Measurements from ENCODE around the gene UBA1.
A peak's percentile ranks its signal among the peaks of the same experiment; 100 is the strongest.

Gene UBA1

DNA sequence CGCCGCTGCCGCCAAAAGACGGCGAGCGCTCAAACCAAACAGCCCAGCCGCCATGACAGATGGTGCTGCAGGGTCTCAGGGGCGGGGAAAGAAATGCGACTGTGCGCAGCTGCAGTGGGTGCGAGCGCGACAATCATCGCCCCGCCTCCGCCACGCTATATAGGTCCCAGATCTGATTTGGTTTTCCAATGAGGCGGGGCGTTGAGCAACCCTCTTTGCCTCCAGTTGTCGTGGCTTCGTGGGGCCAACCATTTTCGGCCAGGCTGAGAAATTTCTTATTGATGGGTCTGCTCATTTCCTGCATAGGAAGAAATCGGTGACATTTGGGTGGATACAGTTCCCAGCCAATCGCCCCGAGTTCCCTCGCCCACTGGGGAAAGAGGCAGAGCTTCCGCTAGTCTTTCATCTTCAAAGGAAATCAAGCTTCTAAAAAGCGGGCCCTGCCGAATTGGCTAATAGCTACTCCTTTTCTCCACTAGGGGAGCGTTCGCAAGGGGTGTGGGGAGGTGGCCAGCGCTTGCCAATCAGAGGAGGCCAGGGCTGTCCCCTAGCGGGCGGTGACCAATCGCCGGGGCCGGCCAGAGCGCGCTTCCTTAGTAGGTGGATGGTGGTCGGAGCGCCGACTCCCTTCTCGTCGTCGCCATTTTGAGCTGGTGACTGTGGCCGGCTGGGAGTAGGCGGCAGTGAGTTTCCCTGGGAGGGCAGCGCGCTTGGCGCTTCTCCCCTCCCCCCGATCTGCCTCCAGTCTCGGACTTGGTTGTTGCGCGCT, 48.8 kb upstream of the UBA1 start, which contains the start of the genes NDUFB11 and RBM10:
NDUFB11 (minus strand) TSS at position 77 of the 769 bp plus-strand sequence; CDS start at position 54, 23 bp downstream.
RBM10 (plus strand) TSS at position 596 of the 769 bp plus-strand sequence. CDS start 2,261 bp downstream, outside the sequence.
- Histone ChIP-seq H3K4me3 (ENCODE audit: low read depth, low read length, poor library complexity, severe bottlenecking) (peak within 1 kb of the TSS; percentile 92), H3K36me3 (ENCODE audit: insufficient read depth, low read length) (peaks cover 51% of the 10 kb centered on the region), H3K4me1 (ENCODE audit: insufficient read depth, low read length, severe bottlenecking) (peaks cover 20% of the 10 kb centered on the region), H3K79me2 (ENCODE audit: insufficient read depth, low read length) (peaks cover 53% of the 10 kb centered on the region), H3F3A (ENCODE audit: insufficient read depth, low read length) (no peaks in the 10 kb centered on the region), H4K20me1 (ENCODE audit: insufficient read depth, low read length) (no peaks in the 10 kb centered on the region), H3K9me2 (ENCODE audit: low read depth, low read length) (no peaks in the 10 kb centered on the region), H2AFZ (ENCODE audit: low read length) (no peak within 1 kb of the TSS), H3K9me3 (ENCODE audit: low read length) (no peaks in the 10 kb centered on the region), H3K27ac (ENCODE audit: low read depth, low read length, poor library complexity, severe bottlenecking) (peak within 1 kb of the TSS; percentile 93), H3K27me3 (ENCODE audit: insufficient read depth, low read length) (no peaks in the 10 kb centered on the region), H3K9ac (ENCODE audit: low read length) (peak within 1 kb of the TSS; percentile 93), H3K4me2 (ENCODE audit: low read length) (peak within 1 kb of the TSS; percentile 97)
- no peak for TF ChIP-seq EZH2 (IDR thresholded peaks at IDR 0.05; ENCODE audit: borderline replicate concordance, low read length)
- TF ChIP-seq, protein P1, sequence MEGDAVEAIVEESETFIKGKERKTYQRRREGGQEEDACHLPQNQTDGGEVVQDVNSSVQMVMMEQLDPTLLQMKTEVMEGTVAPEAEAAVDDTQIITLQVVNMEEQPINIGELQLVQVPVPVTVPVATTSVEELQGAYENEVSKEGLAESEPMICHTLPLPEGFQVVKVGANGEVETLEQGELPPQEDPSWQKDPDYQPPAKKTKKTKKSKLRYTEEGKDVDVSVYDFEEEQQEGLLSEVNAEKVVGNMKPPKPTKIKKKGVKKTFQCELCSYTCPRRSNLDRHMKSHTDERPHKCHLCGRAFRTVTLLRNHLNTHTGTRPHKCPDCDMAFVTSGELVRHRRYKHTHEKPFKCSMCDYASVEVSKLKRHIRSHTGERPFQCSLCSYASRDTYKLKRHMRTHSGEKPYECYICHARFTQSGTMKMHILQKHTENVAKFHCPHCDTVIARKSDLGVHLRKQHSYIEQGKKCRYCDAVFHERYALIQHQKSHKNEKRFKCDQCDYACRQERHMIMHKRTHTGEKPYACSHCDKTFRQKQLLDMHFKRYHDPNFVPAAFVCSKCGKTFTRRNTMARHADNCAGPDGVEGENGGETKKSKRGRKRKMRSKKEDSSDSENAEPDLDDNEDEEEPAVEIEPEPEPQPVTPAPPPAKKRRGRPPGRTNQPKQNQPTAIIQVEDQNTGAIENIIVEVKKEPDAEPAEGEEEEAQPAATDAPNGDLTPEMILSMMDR (IDR thresholded peaks at IDR 0.05; ENCODE audit: low read length) = peak; percentile 49

DNA sequence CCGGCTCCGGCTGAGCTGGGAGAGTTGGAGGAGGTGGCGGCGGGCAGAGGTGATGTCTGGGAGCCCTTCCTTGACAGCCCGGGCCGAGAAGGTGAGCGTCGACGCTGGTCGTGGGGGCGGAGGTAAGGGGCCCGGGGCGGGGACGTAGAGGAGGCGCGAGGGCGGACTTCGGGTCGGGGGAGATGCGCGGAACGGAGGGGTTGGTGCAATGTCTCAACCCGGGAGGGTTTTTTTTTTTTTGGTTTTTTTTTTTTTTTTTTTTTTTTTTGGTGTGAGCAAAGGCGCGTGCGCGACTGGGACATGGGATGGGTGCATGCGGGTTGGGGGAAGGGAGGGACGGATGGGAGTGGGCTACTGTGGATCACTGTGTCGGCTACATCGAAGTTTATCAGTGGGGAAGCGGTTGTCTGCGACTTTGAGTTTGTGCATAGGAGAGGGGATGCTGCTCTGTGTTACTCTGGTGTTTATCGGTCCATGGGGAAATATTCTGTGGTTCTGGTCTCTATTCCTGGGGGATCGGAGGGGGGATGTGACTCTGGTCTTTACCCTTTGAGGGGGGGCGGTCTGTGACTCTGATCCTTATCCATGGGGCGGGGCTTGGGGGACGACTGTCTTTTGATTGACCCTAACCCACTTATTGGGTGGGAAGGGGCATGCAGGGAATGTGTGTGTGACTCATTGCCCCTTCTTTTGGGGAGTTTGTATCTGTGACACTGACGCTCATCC, 48.1 kb upstream of the UBA1 start:
- Histone ChIP-seq H2AFZ (ENCODE audit: low read length) (no peak overlapping the region), H3K79me2 (ENCODE audit: insufficient read depth, low read length) (peaks cover 56% of the 10 kb centered on the region), H3K36me3 (ENCODE audit: insufficient read depth, low read length) (peaks cover 47% of the 10 kb centered on the region), H3K27me3 (ENCODE audit: insufficient read depth, low read length) (no peaks in the 10 kb centered on the region), H3K9me3 (ENCODE audit: low read length) (no peaks in the 10 kb centered on the region), H3K4me2 (ENCODE audit: low read length) (peak overlapping the region; percentile 94), H3K9ac (ENCODE audit: low read length) (peak overlapping the region; percentile 93), H3K9me2 (ENCODE audit: low read depth, low read length) (no peaks in the 10 kb centered on the region), H3F3A (ENCODE audit: insufficient read depth, low read length) (no peaks in the 10 kb centered on the region), H4K20me1 (ENCODE audit: insufficient read depth, low read length) (no peaks in the 10 kb centered on the region), H3K27ac (ENCODE audit: low read depth, low read length, poor library complexity, severe bottlenecking) (peak overlapping the region; percentile 93), H3K4me1 (ENCODE audit: insufficient read depth, low read length, severe bottlenecking) (peaks cover 20% of the 10 kb centered on the region), H3K4me3 (ENCODE audit: low read depth, low read length, poor library complexity, severe bottlenecking) (peak overlapping the region; percentile 92)
- TF ChIP-seq, protein P1 (IDR thresholded peaks at IDR 0.05; ENCODE audit: low read length) = no peak
- TF ChIP-seq EZH2 (IDR thresholded peaks at IDR 0.05; ENCODE audit: borderline replicate concordance, low read length) = no peak

DNA sequence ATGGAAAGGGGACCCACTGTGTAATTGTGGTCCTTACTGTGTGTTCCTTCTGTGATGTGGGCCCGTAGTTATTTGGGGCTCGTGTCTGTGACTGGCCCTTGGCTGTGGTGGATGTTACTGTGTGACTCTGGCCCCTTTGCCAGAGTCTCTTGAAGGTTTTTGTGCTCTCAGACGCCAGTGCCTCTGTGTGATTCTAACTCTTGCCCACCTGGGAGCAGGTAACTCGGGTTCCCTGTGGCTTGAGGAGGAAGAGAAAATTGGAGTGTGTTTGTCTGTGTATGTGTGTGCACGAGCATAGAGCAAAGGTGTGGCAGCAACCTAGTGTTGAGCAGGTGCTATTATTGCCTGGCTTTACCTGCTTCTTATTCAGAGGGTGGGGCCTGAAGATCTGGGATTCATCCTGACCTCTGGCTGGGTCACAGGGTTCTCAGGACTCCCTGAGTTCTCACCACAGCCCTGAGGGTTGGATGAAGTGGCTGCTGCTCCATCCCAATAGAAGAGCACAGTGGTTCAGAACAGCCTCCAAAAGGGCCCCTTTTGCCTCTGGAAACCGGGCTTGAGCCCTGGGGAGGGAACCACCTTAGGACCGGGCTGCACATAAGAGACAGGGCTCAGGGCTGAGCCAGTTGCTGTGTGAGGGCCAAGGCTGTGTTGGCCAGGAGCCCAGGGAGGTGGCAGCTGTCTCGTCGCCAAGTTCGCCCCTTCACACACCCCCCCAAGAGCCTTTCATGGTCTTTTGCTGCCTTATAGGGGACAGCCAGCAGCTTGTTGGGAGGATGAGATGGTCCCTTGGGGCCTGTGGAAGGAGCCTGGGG, 47.3 kb upstream of the UBA1 start:
- no peaks in the 10 kb centered on the region for H3K9me2 ChIP-seq (ENCODE audit: low read depth, low read length)
- peaks cover 20% of the 10 kb centered on the region for H3K4me1 ChIP-seq (ENCODE audit: insufficient read depth, low read length, severe bottlenecking)
- H3K27ac ChIP-seq (ENCODE audit: low read depth, low read length, poor library complexity, severe bottlenecking) = peak overlapping the region; percentile 93
- no peak overlapping the region for H2AFZ ChIP-seq (ENCODE audit: low read length)
- peak overlapping the region; percentile 92 for H3K4me3 ChIP-seq (ENCODE audit: low read depth, low read length, poor library complexity, severe bottlenecking)
- H3K4me2 ChIP-seq (ENCODE audit: low read length) = peak overlapping the region; percentile 94
- TF ChIP-seq, protein P1 (IDR thresholded peaks at IDR 0.05; ENCODE audit: low read length) = no peak
- no peak for TF ChIP-seq EZH2 (IDR thresholded peaks at IDR 0.05; ENCODE audit: borderline replicate concordance, low read length)
- H4K20me1 ChIP-seq (ENCODE audit: insufficient read depth, low read length) = no peaks in the 10 kb centered on the region
- no peaks in the 10 kb centered on the region for H3K27me3 ChIP-seq (ENCODE audit: insufficient read depth, low read length)
- H3K9me3 ChIP-seq (ENCODE audit: low read length) = no peaks in the 10 kb centered on the region
- peak overlapping the region; percentile 93 for H3K9ac ChIP-seq (ENCODE audit: low read length)
- H3K36me3 ChIP-seq (ENCODE audit: insufficient read depth, low read length) = peaks cover 49% of the 10 kb centered on the region
- no peaks in the 10 kb centered on the region for H3F3A ChIP-seq (ENCODE audit: insufficient read depth, low read length)
- H3K79me2 ChIP-seq (ENCODE audit: insufficient read depth, low read length) = peaks cover 62% of the 10 kb centered on the region

All from OCI-LY1 (cell line).